Effector memory CD8-positive, alpha-beta T cell (primary cell): ENCODE results near the gene DDA1.
"Not testable (repeated sequence)": the region's sequence is repeated elsewhere in the genome, so short reads cannot be mapped to it uniquely, and the experiment has no call there.

Experiments used
- ATAC-seq: fragments of 150-1000 bp; cut with Tn5 transposase; replicated peaks from 2 replicates; pipeline ENCODE4 v1.10.0; 2021; ENCODE audit warnings: mild to moderate bottlenecking, moderate library complexity
- DNase-seq, 3 experiments: peaks; one replicate each; pipeline ENCODE4 v3.0.0; 2021
- H3K27ac Mint-ChIP-seq, 2 donors: one replicate each; pipeline ENCODE4 v1.8.0; 2022; ENCODE audit warnings: mild to moderate bottlenecking in 2 of 2, mixed read lengths in 2 of 2, moderate library complexity in 2 of 2
- H3K27me3 Mint-ChIP-seq, 2 donors: one replicate each; pipeline ENCODE4 v1.8.0; 2022; ENCODE audit warnings: mixed read lengths in 2 of 2
- H3K36me3 Mint-ChIP-seq: one replicate; pipeline ENCODE4 v1.8.0; 2022; ENCODE audit warnings: mild to moderate bottlenecking, moderate library complexity, mixed read lengths; ENCODE audit not compliant: insufficient read depth
- H3K4me1 Mint-ChIP-seq, 2 donors: one replicate each; pipeline ENCODE4 v1.8.0; 2022; ENCODE audit warnings: low read depth in 2 of 2, mixed read lengths in 2 of 2
- H3K4me3 Mint-ChIP-seq, 2 donors: one replicate each; pipeline ENCODE4 v1.8.0; 2022; ENCODE audit warnings: mild to moderate bottlenecking in 2 of 2, mixed read lengths in 2 of 2, moderate library complexity in 2 of 2
- H3K9me3 Mint-ChIP-seq, 2 donors: one replicate each; pipeline ENCODE4 v1.8.0; 2022; ENCODE audit warnings: mixed read lengths in 2 of 2
- total RNA-seq, 9 experiments: gene quantifications; one replicate each; lab custom pipeline; 2026; lab: John Stamatoyannopoulos, UW

The DDA1 gene
- 24.9 to 51.0 (median 44.6) reads per million in 9 experiments for total RNA-seq

- Mint-ChIP-seq H3K9me3 (no peaks in the 10 kb centered on the region), H3K4me1 (peaks cover 37 to 40% of the 10 kb centered on the region in 2 donors)
- ATAC-seq = peak; percentile 80
Measured at GRCh38 chr19:17309198-17309964, at the start of gene DDA1. Gene DDA1 (plus strand): TSS chr19:17309563. CDS start chr19:17309655, 92 bp downstream.

DNA sequence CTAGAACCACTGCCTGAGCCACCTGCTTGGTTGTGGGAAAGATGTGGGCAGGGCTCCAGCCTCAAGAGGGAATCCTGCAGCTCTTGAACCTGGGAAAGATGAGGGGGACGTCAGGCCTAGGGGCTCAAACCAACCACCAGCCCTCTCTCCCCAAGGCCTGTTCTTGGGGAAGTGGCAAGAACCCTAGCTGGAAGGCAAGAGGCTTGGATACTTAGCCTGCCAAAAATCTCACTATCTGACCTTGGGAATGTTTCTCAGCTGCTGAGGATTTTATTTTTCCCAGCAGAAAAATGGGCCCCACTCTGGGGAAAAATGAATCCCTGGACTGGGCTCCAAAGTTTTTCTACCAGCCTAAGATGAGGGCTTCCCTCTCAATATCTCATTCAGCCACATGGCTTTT lies 49.4 kb upstream of the DDA1 start:
- Mint-ChIP-seq H3K9me3 (no peaks in the 10 kb centered on the region), H3K36me3 (no peaks in the 10 kb centered on the region), H3K4me3 (no peak overlapping the region), H3K4me1 (peaks cover 6% of the 10 kb centered on the region in 2 donors), H3K27me3 (no peaks in the 10 kb centered on the region), H3K27ac (no peak overlapping the region)
- DNase-seq = no peak
- ATAC-seq = no peak

More at GRCh38 chr19:17309198-17309964, at the start of gene DDA1:
- peak; percentile 96 to 99 (median 97) for DNase-seq
- peak within 1 kb of the TSS; percentile 91 to 95 for H3K4me3 Mint-ChIP-seq
- H3K27me3 Mint-ChIP-seq = no peaks in the 10 kb centered on the region
- H3K36me3 Mint-ChIP-seq = peaks cover 39% of the 10 kb centered on the region
- peak within 1 kb of the TSS; percentile 93 to 95 for H3K27ac Mint-ChIP-seq

- DNase-seq (peak; percentile 85 to 91 (median 87)), ATAC-seq (peak; percentile 100)
- Mint-ChIP-seq H3K27ac (no peak overlapping the region), H3K36me3 (no peaks in the 10 kb centered on the region), H3K27me3 (no peaks in the 10 kb centered on the region), H3K4me1 (peaks cover 6% of the 10 kb centered on the region in 2 donors), H3K4me3 (no peak overlapping the region), H3K9me3 (no peaks in the 10 kb centered on the region)
Measured at GRCh38 chr19:17260842-17261325, 48.5 kb upstream of the DDA1 start.

DNA sequence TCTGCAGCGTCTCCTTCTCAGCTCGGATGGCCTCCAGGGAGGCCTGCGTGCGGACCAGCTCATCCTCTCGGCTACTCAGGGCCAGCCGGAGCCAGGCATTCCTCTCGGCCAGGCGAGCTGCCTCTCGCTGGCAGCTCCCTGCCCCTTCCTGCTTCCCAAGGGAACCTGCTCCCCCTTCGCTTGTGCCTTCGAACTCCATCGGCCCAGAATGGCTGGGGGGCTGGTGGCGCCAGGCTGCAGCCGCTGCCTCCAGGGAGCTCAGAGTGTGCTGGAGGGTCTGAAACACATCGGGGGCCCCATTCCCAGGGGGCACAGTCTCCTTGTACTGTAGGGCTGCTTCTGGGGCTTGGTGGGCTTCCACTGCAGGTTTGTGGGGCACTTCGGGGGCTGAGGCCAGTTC lies 46.8 kb upstream of the DDA1 start:
- Mint-ChIP-seq H3K4me3 (no peak overlapping the region), H3K27me3 (no peaks in the 10 kb centered on the region), H3K27ac (peak overlapping the region in 1 of 2 donors; percentile 39), H3K9me3 (no peaks in the 10 kb centered on the region), H3K36me3 (peaks cover 9% of the 10 kb centered on the region), H3K4me1 (peaks cover 12 to 13% of the 10 kb centered on the region in 2 donors)
- DNase-seq = no peak
- ATAC-seq = no peak

DNA sequence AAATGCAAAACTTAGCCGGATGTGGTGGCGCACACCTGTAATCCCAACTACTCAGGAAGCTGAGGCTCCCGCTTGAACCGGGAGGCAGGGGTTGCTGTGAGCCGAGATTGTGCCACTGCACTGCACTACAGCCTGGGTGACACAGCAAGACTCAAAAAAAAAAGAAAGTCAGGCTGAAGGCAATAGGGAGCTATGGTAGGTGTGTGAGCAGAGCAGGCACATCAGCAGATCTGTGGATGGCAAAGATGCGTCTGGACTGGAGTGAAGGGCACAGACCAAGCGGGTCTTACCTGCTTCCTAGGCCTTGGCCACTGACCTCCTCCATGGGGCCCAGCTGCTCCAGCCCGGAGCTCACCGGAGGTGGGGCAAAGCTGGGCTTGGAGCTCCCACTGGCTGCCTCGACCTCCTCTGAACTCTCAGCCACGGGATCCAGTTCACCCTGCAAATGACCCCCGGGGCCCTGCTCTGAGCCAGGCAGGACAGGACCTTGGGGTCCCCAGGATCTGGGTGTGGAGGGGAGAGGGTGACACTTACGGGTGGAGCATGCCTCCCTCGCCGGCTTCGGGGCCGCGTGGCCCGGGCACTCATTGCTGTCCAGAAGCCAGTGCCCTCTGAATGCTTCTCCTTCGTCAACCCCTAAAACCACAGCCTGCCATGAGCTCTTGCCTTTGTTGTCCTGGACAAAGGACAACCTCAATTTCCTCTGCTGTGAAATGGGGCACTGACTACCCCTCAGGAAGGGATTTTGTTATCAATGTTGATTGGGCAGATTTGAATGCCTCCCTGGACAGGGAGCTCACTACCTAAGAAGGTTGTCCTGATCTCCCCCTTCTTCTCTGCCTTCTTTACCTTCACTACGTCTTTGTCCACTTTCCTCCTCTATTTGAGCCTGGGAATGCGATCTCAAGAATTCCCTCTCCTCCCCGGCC lies 45.4 kb upstream of the DDA1 start:
- H3K36me3 Mint-ChIP-seq = peaks cover 11% of the 10 kb centered on the region
- no peak for DNase-seq
- no peaks in the 10 kb centered on the region for H3K9me3 Mint-ChIP-seq
- H3K27ac Mint-ChIP-seq = no peak overlapping the region
- ATAC-seq = no peak
- peak overlapping the region in 1 of 2 donors; percentile 34 for H3K4me3 Mint-ChIP-seq
- H3K4me1 Mint-ChIP-seq = peaks cover 17 to 19% of the 10 kb centered on the region in 2 donors
- no peaks in the 10 kb centered on the region for H3K27me3 Mint-ChIP-seq

GRCh38 chr19:17264641-17264979 lies 44.8 kb upstream of the DDA1 start, which contains the start of gene USHBP1:
Gene USHBP1 (minus strand): TSS chr19:17264745. CDS start chr19:17264299, 446 bp downstream.
- no peaks in the 10 kb centered on the region for H3K9me3 Mint-ChIP-seq
- no peak within 1 kb of the TSS for H3K27ac Mint-ChIP-seq
- peaks cover 17 to 19% of the 10 kb centered on the region in 2 donors for H3K4me1 Mint-ChIP-seq
- ATAC-seq = no peak
- no peaks in the 10 kb centered on the region for H3K27me3 Mint-ChIP-seq
- H3K36me3 Mint-ChIP-seq = peaks cover 16% of the 10 kb centered on the region
- H3K4me3 Mint-ChIP-seq = peak within 1 kb of the TSS in 1 of 2 donors; percentile 34
- no peak for DNase-seq

DNA sequence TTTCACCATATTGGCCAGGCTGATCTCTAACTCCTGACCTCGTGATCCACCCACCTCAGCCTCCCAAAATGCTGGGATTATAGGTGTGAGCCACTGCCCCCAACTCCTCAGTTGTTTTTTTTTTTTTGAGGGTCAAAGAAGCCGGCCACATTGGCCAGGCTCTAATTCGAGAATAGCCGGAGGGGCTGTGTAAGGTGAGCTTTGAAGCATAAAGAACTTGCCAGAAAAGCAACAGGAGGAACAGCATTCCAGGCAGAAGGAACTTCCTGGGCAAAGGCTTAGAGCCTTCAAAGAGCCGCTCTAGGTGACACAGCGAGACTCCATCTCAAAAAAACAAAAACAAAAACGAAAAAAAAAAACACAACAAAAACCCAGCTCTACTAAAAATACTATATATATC lies 43.3 kb upstream of the DDA1 start:
- Mint-ChIP-seq H3K27me3 (no peaks in the 10 kb centered on the region), H3K36me3 (peaks cover 30% of the 10 kb centered on the region), H3K27ac (no peak overlapping the region), H3K4me3 (no peak overlapping the region), H3K9me3 (no peaks in the 10 kb centered on the region), H3K4me1 (peaks cover 12 to 13% of the 10 kb centered on the region in 2 donors)
- no peak for ATAC-seq
- no peak for DNase-seq

- H3K4me3 Mint-ChIP-seq = peak overlapping the region; percentile 71 to 83
- DNase-seq (no peak), ATAC-seq (no peak)
- H3K4me1 Mint-ChIP-seq = peaks cover 13% of the 10 kb centered on the region in 2 donors
- H3K9me3 Mint-ChIP-seq = no peaks in the 10 kb centered on the region
- peak overlapping the region; percentile 32 to 84 for H3K27ac Mint-ChIP-seq
- H3K27me3 Mint-ChIP-seq = no peaks in the 10 kb centered on the region
- peaks cover 36% of the 10 kb centered on the region for H3K36me3 Mint-ChIP-seq
Measured at GRCh38 chr19:17266589-17266974, 42.8 kb upstream of the DDA1 start.

DNA sequence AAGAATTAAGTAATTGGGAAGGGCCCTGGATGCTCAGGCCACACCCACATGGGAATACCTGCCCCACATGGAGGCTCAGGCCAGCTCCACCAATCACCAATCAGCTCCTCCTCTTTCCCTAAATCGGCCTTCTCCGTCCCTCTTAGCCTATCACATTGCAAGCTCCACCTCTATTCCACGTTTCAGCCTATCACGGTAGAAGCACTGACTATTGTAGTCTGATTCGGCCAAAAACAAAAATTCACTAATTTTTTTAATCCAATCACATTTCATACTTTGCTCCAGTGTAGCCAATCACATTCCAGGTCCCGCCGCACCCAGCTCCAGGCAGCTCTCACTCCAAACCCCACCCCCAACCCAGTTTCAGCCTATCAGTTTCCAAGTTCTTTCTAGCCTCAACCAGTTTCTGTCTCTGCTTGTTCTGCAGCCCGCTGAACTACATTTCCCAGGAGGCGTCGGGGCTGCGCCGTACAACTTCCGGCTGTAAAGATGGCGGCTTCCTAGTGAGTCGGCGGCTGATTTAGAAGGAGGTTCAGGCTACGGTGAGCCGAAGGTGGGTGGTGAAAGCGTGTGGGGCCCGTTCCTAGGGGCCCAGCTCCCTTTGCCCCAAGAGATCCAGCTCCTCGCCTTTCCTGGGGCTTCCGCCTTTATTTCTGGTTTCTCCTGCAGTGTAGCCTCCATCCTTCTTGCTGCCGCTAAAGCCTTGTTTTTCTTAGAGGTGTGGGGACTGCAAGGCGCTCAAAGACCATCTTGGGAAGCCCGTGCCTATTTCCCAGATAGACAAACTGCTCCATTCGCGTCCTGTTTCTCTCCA lies 42.2 kb upstream of the DDA1 start, which contains the start of gene BABAM1:
Gene BABAM1 (plus strand): TSS at position 469 of the 814 bp plus-strand sequence. CDS start 1,364 bp downstream, outside the sequence.
- Mint-ChIP-seq H3K4me1 (peaks cover 13% of the 10 kb centered on the region in 2 donors), H3K9me3 (no peaks in the 10 kb centered on the region), H3K4me3 (peak within 1 kb of the TSS; percentile 71 to 83), H3K27me3 (no peaks in the 10 kb centered on the region), H3K27ac (peak within 1 kb of the TSS; percentile 32 to 84), H3K36me3 (peaks cover 42% of the 10 kb centered on the region)
- ATAC-seq (peak; percentile 91), DNase-seq (peak; percentile 90 to 93 (median 91))

GRCh38 chr19:17268754-17269153 lies 40.6 kb upstream of the DDA1 start:
- DNase-seq (no peak), ATAC-seq (no peak)
- Mint-ChIP-seq H3K4me1 (peaks cover 13% of the 10 kb centered on the region in 2 donors), H3K4me3 (peak overlapping the region; percentile 71 to 83), H3K27ac (no peak overlapping the region), H3K9me3 (no peaks in the 10 kb centered on the region), H3K27me3 (no peaks in the 10 kb centered on the region), H3K36me3 (peaks cover 52% of the 10 kb centered on the region)

GRCh38 chr19:17274892-17275291 lies 34.5 kb upstream of the DDA1 start:
- peaks cover 60% of the 10 kb centered on the region for H3K36me3 Mint-ChIP-seq
- not testable (repeated sequence) for H3K9me3 Mint-ChIP-seq, H3K4me1 Mint-ChIP-seq, ATAC-seq, H3K4me3 Mint-ChIP-seq, H3K27me3 Mint-ChIP-seq, DNase-seq, H3K27ac Mint-ChIP-seq

- no peak for DNase-seq
- Mint-ChIP-seq H3K27me3 (no peaks in the 10 kb centered on the region), H3K9me3 (no peaks in the 10 kb centered on the region), H3K4me1 (peaks cover 0 to 2% of the 10 kb centered on the region in 2 donors), H3K4me3 (no peak overlapping the region), H3K27ac (no peak overlapping the region), H3K36me3 (peaks cover 56% of the 10 kb centered on the region)
- ATAC-seq = no peak
Measured at GRCh38 chr19:17275441-17276175, 33.8 kb upstream of the DDA1 start.
